HCT116 (cell line): ENCODE results near the gene FGF18. TPM values are rescaled to one million over a fixed set of nuclear protein-coding genes. Genes with fewer than 3 reads are reported as not detected.
A peak's percentile ranks its signal among the peaks of the same experiment; 100 is the strongest.

Experiments used
- ATAC-seq: fragments of 200-7000 bp; cut with Tn5 transposase; 2 replicates; pipeline ENCODE4 v1.9.1; 2020; ENCODE audit warnings: mild to moderate bottlenecking, moderate library complexity
- BruUV-seq: library from RNA; stranded (reverse); fragments of 400-500 nt; replicated peaks from 2 replicates; lab custom pipeline; 2021; lab: Mats Ljungman, UMichigan
- CTCF ChIA-PET: fragments of 300-600 bp; sonication (Branson Sonifier 250); formaldehyde crosslinking; loops from one replicate; lab custom pipeline; 2021; ENCODE audit warnings: antibody characterized with exemption; lab: Charles Lee
- POLR2A ChIA-PET: fragments of 300-600, 350-600 bp; sonication (Branson Sonifier 250); formaldehyde crosslinking; loops from one replicate; lab custom pipeline; 2021; ENCODE audit warnings: antibody characterized with exemption; lab: Charles Lee
- RAD21 ChIA-PET, 2 experiments: fragments of 300-600 bp; sonication (Branson Sonifier 250); formaldehyde crosslinking; loops; one replicate each; lab custom pipeline; 2023; ENCODE audit warnings: low total read pairs in 2 of 2; ENCODE audit not compliant: uncharacterized antibody in 2 of 2, unreplicated experiment in 2 of 2, low non-redundant PET in 1 of 2; lab: Charles Lee
- DNase-seq: peaks from one replicate; pipeline ENCODE4 v3.0.0-alpha.2; 2010; ENCODE audit warnings: low read depth, low spot score
- H2AFZ ChIP-seq: fragments of 200-600 bp; shearing (Covaris generic), sonication (generic); 2 replicates; pipeline ENCODE4 v1.6.1; 2017; ENCODE audit warnings: low read depth, mixed run types, mixed read lengths, antibody characterized with exemption, low read length; ENCODE audit not compliant: poor library complexity, severe bottlenecking
- H3K27ac ChIP-seq: 2 replicates; pipeline ENCODE4 v1.5.1; 2012; ENCODE audit warnings: low read depth, low read length
- H3K27me3 ChIP-seq: fragments of 200-600 bp; sonication (generic); 2 replicates; pipeline ENCODE4 v1.6.1; 2016; ENCODE audit warnings: mixed run types, low read length, mixed read lengths; ENCODE audit not compliant: insufficient read depth
- H3K36me3 ChIP-seq, 2 experiments: fragments of 200-500 bp in 1 of 2; fragments of 200-600 bp in 1 of 2; sonication (Bioruptor generic) in 1 of 2; sonication (generic) in 1 of 2; 2 replicates each; pipeline versions ENCODE4 v1.5.1 to v1.6.1; 2014 to 2016; ENCODE audit warnings: low read length in 2 of 2, inconsistent platforms in 1 of 2, mixed read lengths in 1 of 2, mixed run types in 1 of 2; ENCODE audit not compliant: insufficient read depth in 2 of 2, control insufficient read depth in 1 of 2
- H3K4me1 ChIP-seq, 2 experiments: fragments of 200-600 bp in 1 of 2; sonication (generic) in 1 of 2; 2 replicates each; pipeline versions ENCODE4 v1.5.1 to v1.6.1; 2012 to 2017; ENCODE audit warnings: low read length in 2 of 2, inconsistent platforms in 1 of 2, mild to moderate bottlenecking in 1 of 2, mixed read lengths in 1 of 2, mixed run types in 1 of 2, moderate library complexity in 1 of 2; ENCODE audit not compliant: insufficient read depth in 2 of 2, control insufficient read depth in 1 of 2
- H3K4me2 ChIP-seq: fragments of 200-600 bp; sonication (generic); 2 replicates; pipeline ENCODE4 v1.6.1; 2017; ENCODE audit warnings: mixed run types, low read length, mixed read lengths
- H3K4me3 ChIP-seq, 2 experiments: fragments of 200-600 bp in 1 of 2; sonication (generic) in 1 of 2; replicated peaks in 1 of 2; 2 replicates each; pipeline ENCODE4 v1.5.1; 2011 to 2016; ENCODE audit warnings: low read length in 2 of 2, control low read depth in 1 of 2, low read depth in 1 of 2, mild to moderate bottlenecking in 1 of 2, mixed read lengths in 1 of 2, mixed run types in 1 of 2
- H3K79me2 ChIP-seq: fragments of 200-600 bp; sonication (generic); 2 replicates; pipeline ENCODE4 v1.6.1; 2017; ENCODE audit warnings: mild to moderate bottlenecking, mixed run types, low read length, moderate library complexity, mixed read lengths; ENCODE audit not compliant: insufficient read depth
- H3K9ac ChIP-seq: fragments of 200-600 bp; sonication (generic); 2 replicates; pipeline ENCODE4 v1.6.1; 2016; ENCODE audit warnings: low read length, mixed read lengths
- H3K9me2 ChIP-seq: fragments of 200-600 bp; sonication (generic), shearing (Covaris generic); 2 replicates; pipeline ENCODE4 v1.6.1; 2017; ENCODE audit warnings: mixed run types, mild to moderate bottlenecking, moderate library complexity; ENCODE audit not compliant: insufficient read depth
- H3K9me3 ChIP-seq, 2 experiments: fragments of 200-500 bp in 1 of 2; fragments of 200-600 bp in 1 of 2; sonication (Bioruptor generic) in 1 of 2; sonication (generic) in 1 of 2; 2 replicates each; pipeline ENCODE4 v1.6.1; 2014 to 2017; ENCODE audit warnings: low read length in 2 of 2, mixed read lengths in 2 of 2, inconsistent platforms in 1 of 2, low read depth in 1 of 2, mild to moderate bottlenecking in 1 of 2, mixed run types in 1 of 2, moderate library complexity in 1 of 2; ENCODE audit not compliant: control insufficient read depth in 1 of 2, insufficient read depth in 1 of 2
- H4K20me1 ChIP-seq: fragments of 200-600 bp; sonication (generic), shearing (Covaris generic); 2 replicates; pipeline ENCODE4 v1.6.1; 2017; ENCODE audit warnings: mixed run types, mild to moderate bottlenecking, moderate library complexity; ENCODE audit not compliant: insufficient read depth
- EZH2 ChIP-seq: fragments of 200-600 bp; sonication (generic); IDR thresholded peaks from 2 replicates; pipeline ENCODE4 v1.6.1; 2017; ENCODE audit warnings: antibody characterized with exemption, mixed run types
- EZH2phosphoT487 ChIP-seq: fragments of 200-600 bp; IDR thresholded peaks from 2 replicates; pipeline ENCODE4 v1.6.1; 2018; ENCODE audit warnings: antibody characterized with exemption, borderline replicate concordance
- FOSL1 ChIP-seq: IDR thresholded peaks from 2 replicates; pipeline ENCODE4 v1.6.1; 2012; ENCODE audit warnings: low read depth
- JUND ChIP-seq: IDR thresholded peaks from 2 replicates; pipeline ENCODE4 v1.6.1; 2012
- MAX ChIP-seq: IDR thresholded peaks from 2 replicates; pipeline ENCODE4 v1.6.1; 2012
- POLR2AphosphoS5 ChIP-seq: IDR thresholded peaks from 2 replicates; pipeline ENCODE4 v1.6.1; 2011; ENCODE audit warnings: mild to moderate bottlenecking, low read depth, low read length, moderate library complexity
- RAD21 ChIP-seq: IDR thresholded peaks from 2 replicates; pipeline ENCODE4 v1.6.1; 2012; ENCODE audit warnings: low read depth, mild to moderate bottlenecking
- REST ChIP-seq: IDR thresholded peaks from 2 replicates; pipeline ENCODE4 v1.6.1; 2012; ENCODE audit warnings: low read depth
- SIN3A ChIP-seq: IDR thresholded peaks from 2 replicates; pipeline ENCODE4 v1.6.1; 2012; ENCODE audit warnings: low read depth
- SRF ChIP-seq: IDR thresholded peaks from 2 replicates; pipeline ENCODE4 v1.6.1; 2012; ENCODE audit warnings: low read depth
- TCF7L2 ChIP-seq: IDR thresholded peaks from 2 replicates; pipeline ENCODE4 v1.7.0; 2011; ENCODE audit warnings: borderline replicate concordance, inconsistent platforms; ENCODE audit not compliant: insufficient read depth, insufficient read length; ENCODE audit errors: extremely low read depth
- YY1 ChIP-seq: IDR thresholded peaks from 2 replicates; pipeline ENCODE4 v1.6.1; 2011; ENCODE audit warnings: low read length, low read depth, moderate library complexity, mild to moderate bottlenecking; ENCODE audit not compliant: insufficient replicate concordance; ENCODE audit errors: extremely low read depth
- ZBTB33 ChIP-seq: IDR thresholded peaks from 2 replicates; pipeline ENCODE4 v1.6.1; 2011; ENCODE audit warnings: mild to moderate bottlenecking, low read length, moderate library complexity; ENCODE audit not compliant: insufficient replicate concordance; ENCODE audit errors: extremely low read depth
- intact Hi-C: fragments of 100-400 bp; cut with micrococcal nuclease; formaldehyde crosslinking; loops from 2 replicates; pipeline ENCODE4 v1.10.0; 2022
- total RNA-seq: library from RNA; stranded (reverse); gene quantifications from one replicate; pipeline ENCODE4 v1.2.1, GENCODE V29; 2021; ENCODE audit not compliant: unreplicated experiment

Gene FGF18
- total RNA-seq, 1 experiment from 2014 or later, result 0.96 TPM

DNA sequence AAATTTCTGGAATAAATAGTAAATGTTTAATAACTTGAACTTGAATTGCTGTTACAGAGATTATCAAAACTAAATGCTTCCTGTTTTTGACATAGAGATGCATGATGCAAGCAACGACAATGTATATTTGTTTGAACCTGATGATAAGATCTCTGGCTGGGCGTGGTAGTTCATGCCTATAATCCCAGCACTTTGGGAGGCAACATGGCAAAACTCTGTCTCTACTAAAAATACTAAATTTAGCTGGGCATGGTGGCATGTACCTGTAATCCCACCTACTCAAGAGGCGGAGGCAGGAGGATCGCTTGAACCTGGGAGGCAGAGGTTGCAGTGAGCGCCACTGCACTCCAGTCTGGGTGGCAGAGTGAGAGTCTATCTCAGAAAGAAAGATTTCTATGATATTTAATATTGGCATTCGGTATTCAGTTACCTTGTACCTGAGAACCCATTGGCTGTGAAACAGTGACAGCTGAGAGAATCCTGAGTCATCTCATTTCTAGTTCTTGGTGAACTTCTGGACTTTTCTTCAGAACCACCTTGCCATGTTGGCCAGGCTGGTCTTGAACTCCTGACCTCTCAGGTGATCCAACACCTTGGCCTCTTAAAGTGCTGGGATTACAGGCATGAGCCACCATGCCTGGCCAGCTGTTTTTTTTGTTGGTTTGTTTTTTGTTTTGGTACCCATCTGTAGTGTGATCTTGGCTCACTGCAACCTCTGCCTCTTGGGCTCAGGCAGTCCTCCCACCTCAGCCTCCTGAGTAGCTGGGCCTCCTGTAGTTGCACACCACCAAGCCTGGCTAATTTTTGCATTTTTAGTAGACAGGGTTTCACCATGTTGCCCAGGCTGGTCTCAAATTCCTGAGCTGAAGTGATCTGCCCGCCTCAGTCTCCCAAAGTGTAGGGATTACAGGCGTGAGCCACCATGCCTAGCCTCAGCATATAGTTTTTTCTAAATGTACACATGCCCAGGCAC is 10.0 kb upstream of the FGF18 start:
- CTCF ChIA-PET, result no interaction called here
- Histone ChIP-seq H3K4me3 (no peak overlapping the region), H3K79me2 (peaks cover 97% of the 10 kb centered on the region), H3K4me1 (peaks cover 0 to 28% of the 10 kb centered on the region in 2 experiments; a peak in 2 of 4 replicates), H3K27me3 (no peaks in the 10 kb centered on the region), H4K20me1 (peaks cover 84% of the 10 kb centered on the region), H3K27ac (no peak overlapping the region), H3K4me2 (no peak overlapping the region), H2AFZ (no peak overlapping the region), H3K9me2 (no peaks in the 10 kb centered on the region), H3K36me3 (peaks cover 73 to 79% of the 10 kb centered on the region in 2 experiments), H3K9me3 (no peaks in the 10 kb centered on the region), H3K9ac (no peak overlapping the region)
- POLR2A ChIA-PET, result interaction anchor here (1.3 kb wide), 1 partner anchor 21 kb away, joined by 3 read pairs; no protein-coding TSS in a partner anchor
- RAD21 ChIA-PET, result no interaction called here
- BruUV-seq, result no TSS peak
- ATAC-seq (peak; percentile 12; the same call in 1 of the 2 replicates), DNase-seq (no peak)
- TF ChIP-seq EZH2phosphoT487, result no peak
- TF ChIP-seq TCF7L2, result no peak
- TF ChIP-seq SIN3A, result no peak
- no peak; the same call in 1 of the 2 replicates for TF ChIP-seq POLR2AphosphoS5
- no peak for TF ChIP-seq RAD21
- TF ChIP-seq EZH2, result no peak
- TF ChIP-seq JUND, result no peak
- TF ChIP-seq ZBTB33, result no peak
- TF ChIP-seq MAX, result no peak
- TF ChIP-seq SRF, result no peak
- no peak for TF ChIP-seq REST
- no peak for TF ChIP-seq FOSL1
- TF ChIP-seq YY1, result no peak
- intact Hi-C loops, result no loop called here
